ENCODE measurements around the gene ARHGAP44.

The ARHGAP44 gene

DNA sequence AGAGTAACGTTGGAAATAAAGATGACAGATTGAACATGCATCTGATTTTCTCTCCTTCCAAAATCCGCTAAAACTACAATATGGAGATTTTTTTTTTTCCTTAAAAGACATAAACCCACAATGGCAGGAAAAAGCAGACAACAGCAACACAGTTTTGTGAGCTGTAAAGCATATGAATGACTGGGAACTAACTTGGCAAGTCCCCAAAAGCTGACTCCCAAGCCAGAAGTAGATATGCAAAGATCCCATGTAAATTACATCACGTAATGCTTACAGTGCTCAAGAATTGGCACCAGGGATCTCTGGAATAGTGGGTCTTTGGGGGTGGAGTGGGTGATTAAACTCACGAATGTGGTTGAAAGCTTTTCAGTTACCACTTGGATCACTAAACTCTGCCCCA, 121.9 kb downstream of the ARHGAP44 start:
- H3K27ac ChIP-seq (ENCODE audit: insufficient read depth, low read length, poor library complexity, severe bottlenecking) = no peak overlapping the region
- H3K4me3 ChIP-seq (ENCODE audit: insufficient read depth, low read depth, low read length, poor library complexity, severe bottlenecking) = no peak overlapping the region
- H3K9me3 ChIP-seq (ENCODE audit: control insufficient read depth, low read length) = no peaks in the 10 kb centered on the region
- no peaks in the 10 kb centered on the region for H3K36me3 ChIP-seq (ENCODE audit: control insufficient read depth, insufficient read depth, low read length)
- H3K4me1 ChIP-seq (ENCODE audit: control insufficient read depth, insufficient read depth, low read length, poor library complexity, severe bottlenecking) = no peaks in the 10 kb centered on the region
- DNase-seq = no peak
- no peaks in the 10 kb centered on the region for H3K27me3 ChIP-seq (replicated peaks; ENCODE audit: control insufficient read depth, insufficient read depth, low read length, poor library complexity, severe bottlenecking)

GRCh38 chr17:12917399-12917798, 128.1 kb downstream of the ARHGAP44 start:
- Histone ChIP-seq H3K27me3 (replicated peaks; ENCODE audit: control insufficient read depth, insufficient read depth, low read length, poor library complexity, severe bottlenecking) (no peaks in the 10 kb centered on the region), H3K4me1 (ENCODE audit: control insufficient read depth, insufficient read depth, low read length, poor library complexity, severe bottlenecking) (no peaks in the 10 kb centered on the region)
- DNase-seq = no peak

GRCh38 chr17:12918142-12918541, 128.8 kb downstream of the ARHGAP44 start:
- no peak for DNase-seq
- H3K27me3 ChIP-seq (replicated peaks; ENCODE audit: control insufficient read depth, insufficient read depth, low read length, poor library complexity, severe bottlenecking) = no peaks in the 10 kb centered on the region
- H3K27ac ChIP-seq (ENCODE audit: insufficient read depth, low read length, poor library complexity, severe bottlenecking) = no peak overlapping the region
- no peak overlapping the region for H3K4me3 ChIP-seq (ENCODE audit: insufficient read depth, low read depth, low read length, poor library complexity, severe bottlenecking)
- H3K9me3 ChIP-seq (ENCODE audit: control insufficient read depth, low read length) = no peaks in the 10 kb centered on the region
- H3K36me3 ChIP-seq (ENCODE audit: control insufficient read depth, insufficient read depth, low read length) = no peaks in the 10 kb centered on the region
- H3K4me1 ChIP-seq (ENCODE audit: control insufficient read depth, insufficient read depth, low read length, poor library complexity, severe bottlenecking) = no peaks in the 10 kb centered on the region

More at GRCh38 chr17:12917399-12917798, 128.1 kb downstream of the ARHGAP44 start:
- Histone ChIP-seq H3K27ac (ENCODE audit: insufficient read depth, low read length, poor library complexity, severe bottlenecking) (no peak overlapping the region), H3K36me3 (ENCODE audit: control insufficient read depth, insufficient read depth, low read length) (no peaks in the 10 kb centered on the region), H3K4me3 (ENCODE audit: insufficient read depth, low read depth, low read length, poor library complexity, severe bottlenecking) (no peak overlapping the region), H3K9me3 (ENCODE audit: control insufficient read depth, low read length) (no peaks in the 10 kb centered on the region)

GRCh38 chr17:12922120-12922519, 132.8 kb downstream of the ARHGAP44 start:
- H3K27me3 ChIP-seq (replicated peaks; ENCODE audit: control insufficient read depth, insufficient read depth, low read length, poor library complexity, severe bottlenecking) = no peaks in the 10 kb centered on the region
- no peak overlapping the region for H3K27ac ChIP-seq (ENCODE audit: insufficient read depth, low read length, poor library complexity, severe bottlenecking)
- H3K36me3 ChIP-seq (ENCODE audit: control insufficient read depth, insufficient read depth, low read length) = no peaks in the 10 kb centered on the region
- H3K9me3 ChIP-seq (ENCODE audit: control insufficient read depth, low read length) = no peaks in the 10 kb centered on the region
- H3K4me1 ChIP-seq (ENCODE audit: control insufficient read depth, insufficient read depth, low read length, poor library complexity, severe bottlenecking) = no peaks in the 10 kb centered on the region
- DNase-seq = no peak
- no peak overlapping the region for H3K4me3 ChIP-seq (ENCODE audit: insufficient read depth, low read depth, low read length, poor library complexity, severe bottlenecking)

DNA sequence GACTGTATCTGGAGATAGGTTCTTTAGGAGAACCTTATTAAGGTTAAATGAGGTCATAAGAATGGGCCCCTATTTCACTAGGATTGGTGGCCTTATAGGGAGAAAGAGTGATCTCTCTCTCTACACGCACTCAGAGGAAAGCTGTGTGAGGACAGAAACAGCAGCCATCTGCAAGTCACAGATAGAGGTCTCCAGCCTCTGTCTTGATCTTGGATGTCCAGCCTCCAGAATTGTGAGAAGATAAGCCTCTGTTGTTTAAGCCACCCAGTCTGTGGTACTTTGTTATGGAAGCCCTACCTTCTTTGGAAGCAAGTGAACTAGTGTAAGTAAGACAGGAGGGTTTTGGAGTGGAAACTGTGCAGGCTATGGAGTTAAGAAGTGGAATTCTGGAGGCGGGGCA, 135.3 kb downstream of the ARHGAP44 start:
- H3K36me3 ChIP-seq (ENCODE audit: control insufficient read depth, insufficient read depth, low read length) = no peaks in the 10 kb centered on the region
- no peaks in the 10 kb centered on the region for H3K9me3 ChIP-seq (ENCODE audit: control insufficient read depth, low read length)
- no peak for DNase-seq
- H3K4me3 ChIP-seq (ENCODE audit: insufficient read depth, low read depth, low read length, poor library complexity, severe bottlenecking) = no peak overlapping the region
- H3K4me1 ChIP-seq (ENCODE audit: control insufficient read depth, insufficient read depth, low read length, poor library complexity, severe bottlenecking) = no peaks in the 10 kb centered on the region
- no peaks in the 10 kb centered on the region for H3K27me3 ChIP-seq (replicated peaks; ENCODE audit: control insufficient read depth, insufficient read depth, low read length, poor library complexity, severe bottlenecking)
- H3K27ac ChIP-seq (ENCODE audit: insufficient read depth, low read length, poor library complexity, severe bottlenecking) = no peak overlapping the region

DNA sequence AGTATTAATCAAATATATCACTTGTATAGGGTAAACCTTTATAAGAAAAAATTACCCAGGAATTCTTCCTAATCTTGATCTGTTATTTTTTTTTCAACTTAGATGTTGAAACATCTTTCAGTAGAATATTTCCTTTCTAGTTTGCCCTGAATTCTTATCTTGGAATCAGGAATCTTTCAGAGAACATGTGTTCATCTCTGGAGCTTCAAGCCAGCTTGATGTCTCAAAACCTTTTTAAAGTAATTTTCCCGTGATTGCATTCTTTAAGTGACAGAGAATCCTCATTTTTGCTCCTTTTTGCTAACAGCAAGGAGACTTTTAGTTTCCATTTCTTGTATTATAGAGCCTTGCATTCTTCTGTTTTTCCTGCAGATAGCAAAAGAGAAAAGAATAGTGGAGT, 137.7 kb downstream of the ARHGAP44 start:
- no peaks in the 10 kb centered on the region for H3K9me3 ChIP-seq (ENCODE audit: control insufficient read depth, low read length)
- no peaks in the 10 kb centered on the region for H3K4me1 ChIP-seq (ENCODE audit: control insufficient read depth, insufficient read depth, low read length, poor library complexity, severe bottlenecking)
- H3K27ac ChIP-seq (ENCODE audit: insufficient read depth, low read length, poor library complexity, severe bottlenecking) = no peak overlapping the region
- no peaks in the 10 kb centered on the region for H3K27me3 ChIP-seq (replicated peaks; ENCODE audit: control insufficient read depth, insufficient read depth, low read length, poor library complexity, severe bottlenecking)
- no peak for DNase-seq
- H3K36me3 ChIP-seq (ENCODE audit: control insufficient read depth, insufficient read depth, low read length) = no peaks in the 10 kb centered on the region
- no peak overlapping the region for H3K4me3 ChIP-seq (ENCODE audit: insufficient read depth, low read depth, low read length, poor library complexity, severe bottlenecking)

DNA sequence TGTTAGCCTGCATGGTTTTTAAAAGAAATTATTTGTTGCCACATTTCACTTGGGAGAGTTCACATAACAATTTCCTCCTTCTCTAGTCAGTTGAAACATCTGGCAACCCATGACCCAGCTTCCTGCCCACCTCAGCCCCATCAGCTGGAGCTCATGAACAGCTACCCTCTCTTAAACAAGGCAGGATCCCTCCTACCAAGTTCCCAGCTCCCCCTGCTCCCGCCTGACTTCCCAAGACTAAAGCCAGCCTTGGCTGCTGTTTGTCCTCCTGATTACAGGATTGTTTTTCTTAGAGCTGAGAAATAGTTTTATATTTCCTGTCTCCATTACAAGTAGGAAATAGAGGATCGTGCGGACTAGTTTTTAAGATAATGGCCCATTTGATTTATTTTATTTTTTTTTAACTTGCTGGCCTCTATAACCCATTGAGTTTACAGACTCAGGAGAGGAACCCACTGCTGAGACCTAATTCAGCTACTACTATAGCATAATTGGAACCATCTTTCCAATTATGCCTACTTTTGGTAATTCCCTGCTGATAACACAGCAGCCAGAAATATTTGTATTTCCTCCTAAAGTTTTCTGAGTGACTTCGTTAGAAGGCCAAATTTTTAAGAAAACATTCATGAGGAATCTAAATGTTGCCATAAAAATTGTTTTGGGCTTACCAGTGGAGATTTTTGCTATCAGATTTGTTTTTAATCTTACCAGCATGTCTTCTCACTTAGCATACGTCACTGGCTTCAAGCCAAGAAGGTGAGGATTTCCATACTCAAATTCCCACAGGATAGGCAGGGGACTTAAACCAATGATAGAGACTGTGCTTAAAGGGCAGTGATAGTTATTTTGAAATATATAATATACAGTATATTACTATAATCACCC, 138.5 kb downstream of the ARHGAP44 start:
- DNase-seq = no peak
- H3K4me3 ChIP-seq (ENCODE audit: insufficient read depth, low read depth, low read length, poor library complexity, severe bottlenecking) = no peak overlapping the region
- no peaks in the 10 kb centered on the region for H3K4me1 ChIP-seq (ENCODE audit: control insufficient read depth, insufficient read depth, low read length, poor library complexity, severe bottlenecking)
- H3K9me3 ChIP-seq (ENCODE audit: control insufficient read depth, low read length) = no peaks in the 10 kb centered on the region
- no peaks in the 10 kb centered on the region for H3K36me3 ChIP-seq (ENCODE audit: control insufficient read depth, insufficient read depth, low read length)
- no peak overlapping the region for H3K27ac ChIP-seq (ENCODE audit: insufficient read depth, low read length, poor library complexity, severe bottlenecking)
- H3K27me3 ChIP-seq (replicated peaks; ENCODE audit: control insufficient read depth, insufficient read depth, low read length, poor library complexity, severe bottlenecking) = no peaks in the 10 kb centered on the region

DNA sequence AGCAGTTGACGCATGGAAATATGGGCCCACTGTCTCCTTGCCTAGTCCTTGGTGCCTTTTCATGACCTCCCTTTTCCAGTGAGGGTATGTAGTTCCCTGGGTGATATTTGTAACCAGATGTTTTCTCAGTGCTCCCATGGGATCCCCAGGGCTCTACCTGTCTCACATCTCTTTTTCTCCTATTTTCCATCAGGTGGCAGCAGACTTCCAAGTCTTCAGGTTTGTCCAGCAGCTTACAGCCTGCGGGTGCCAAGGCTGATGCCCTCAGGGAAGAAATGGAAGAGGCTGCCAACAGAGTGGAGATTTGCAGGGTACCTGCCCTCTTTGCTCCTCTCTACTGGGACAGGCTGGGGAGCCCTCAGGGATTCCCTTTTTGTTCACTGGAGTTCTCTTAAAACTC, 139.4 kb downstream of the ARHGAP44 start:
- H3K27me3 ChIP-seq (replicated peaks; ENCODE audit: control insufficient read depth, insufficient read depth, low read length, poor library complexity, severe bottlenecking) = no peaks in the 10 kb centered on the region
- no peak overlapping the region for H3K27ac ChIP-seq (ENCODE audit: insufficient read depth, low read length, poor library complexity, severe bottlenecking)
- H3K9me3 ChIP-seq (ENCODE audit: control insufficient read depth, low read length) = no peaks in the 10 kb centered on the region
- H3K4me3 ChIP-seq (ENCODE audit: insufficient read depth, low read depth, low read length, poor library complexity, severe bottlenecking) = no peak overlapping the region
- DNase-seq = no peak
- H3K36me3 ChIP-seq (ENCODE audit: control insufficient read depth, insufficient read depth, low read length) = no peaks in the 10 kb centered on the region
- H3K4me1 ChIP-seq (ENCODE audit: control insufficient read depth, insufficient read depth, low read length, poor library complexity, severe bottlenecking) = no peaks in the 10 kb centered on the region

DNA sequence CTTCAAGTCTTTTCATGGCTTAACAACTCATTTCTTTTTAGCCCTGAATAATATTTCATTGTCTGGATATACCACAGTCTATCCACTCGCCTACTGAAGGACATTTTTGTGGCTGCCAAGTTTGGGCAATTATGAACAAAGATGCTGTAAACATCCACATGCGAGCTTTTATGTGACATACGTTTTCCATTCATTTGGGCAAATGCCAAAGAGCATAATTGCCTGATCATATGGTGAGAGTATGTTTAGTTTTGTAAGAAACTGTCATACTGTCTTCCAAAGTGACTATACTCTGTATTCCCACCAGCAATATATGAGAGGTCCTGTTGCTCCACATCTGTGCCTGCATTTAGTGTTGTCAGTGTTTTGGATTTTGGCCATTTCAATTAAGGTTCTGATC, 147.2 kb downstream of the ARHGAP44 start:
- no peak overlapping the region for H3K4me3 ChIP-seq (ENCODE audit: insufficient read depth, low read depth, low read length, poor library complexity, severe bottlenecking)
- no peak overlapping the region for H3K27ac ChIP-seq (ENCODE audit: insufficient read depth, low read length, poor library complexity, severe bottlenecking)
- no peaks in the 10 kb centered on the region for H3K9me3 ChIP-seq (ENCODE audit: control insufficient read depth, low read length)
- H3K27me3 ChIP-seq (replicated peaks; ENCODE audit: control insufficient read depth, insufficient read depth, low read length, poor library complexity, severe bottlenecking) = no peaks in the 10 kb centered on the region
- no peaks in the 10 kb centered on the region for H3K36me3 ChIP-seq (ENCODE audit: control insufficient read depth, insufficient read depth, low read length)
- H3K4me1 ChIP-seq (ENCODE audit: control insufficient read depth, insufficient read depth, low read length, poor library complexity, severe bottlenecking) = no peaks in the 10 kb centered on the region
- DNase-seq = no peak

DNA sequence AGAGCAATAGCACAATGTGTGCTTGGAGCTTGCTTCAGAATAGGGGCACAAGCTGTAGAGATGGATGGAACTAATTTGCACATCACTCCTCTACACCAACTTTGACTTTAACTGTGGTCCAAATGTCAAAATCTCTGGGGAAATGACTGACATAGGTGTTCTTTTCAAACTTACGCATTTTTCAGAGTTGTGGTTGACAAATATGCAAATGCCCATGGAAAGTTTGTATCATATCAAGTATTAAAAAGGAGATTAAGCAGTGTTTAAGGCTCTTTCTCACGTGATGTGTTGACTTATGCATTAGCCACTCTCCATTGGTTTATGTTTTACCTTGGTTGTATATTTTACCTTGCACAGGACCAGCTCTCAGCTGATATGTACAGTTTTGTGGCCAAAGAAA, 151.4 kb downstream of the ARHGAP44 start:
- H3K9me3 ChIP-seq (ENCODE audit: control insufficient read depth, low read length) = no peaks in the 10 kb centered on the region
- no peak overlapping the region for H3K4me3 ChIP-seq (ENCODE audit: insufficient read depth, low read depth, low read length, poor library complexity, severe bottlenecking)
- no peak overlapping the region for H3K27ac ChIP-seq (ENCODE audit: insufficient read depth, low read length, poor library complexity, severe bottlenecking)

More for the DNA sequence above, 151.4 kb downstream of the ARHGAP44 start:
- Histone ChIP-seq H3K4me1 (ENCODE audit: control insufficient read depth, insufficient read depth, low read length, poor library complexity, severe bottlenecking) (no peaks in the 10 kb centered on the region), H3K36me3 (ENCODE audit: control insufficient read depth, insufficient read depth, low read length) (no peaks in the 10 kb centered on the region), H3K27me3 (replicated peaks; ENCODE audit: control insufficient read depth, insufficient read depth, low read length, poor library complexity, severe bottlenecking) (no peaks in the 10 kb centered on the region)
- no peak for DNase-seq
